GM12874 (cell line): ENCODE measurements around the gene TPCN2.

Source experiments
- CTCF ChIP-seq: IDR thresholded peaks from 2 replicates; pipeline ENCODE4 v1.5.1; 2011; ENCODE audit warnings: low read depth, mild to moderate bottlenecking, control low read depth, low read length, moderate library complexity; ENCODE audit not compliant: insufficient read depth

Gene TPCN2

GRCh38 chr11:69152733-69153421, 104.1 kb downstream of the TPCN2 start:
- no peak for TF ChIP-seq CTCF

GRCh38 chr11:69153661-69154060, 104.9 kb downstream of the TPCN2 start:
- no peak for TF ChIP-seq CTCF

GRCh38 chr11:69154211-69154913, 105.6 kb downstream of the TPCN2 start:
- no peak for TF ChIP-seq CTCF

- TF ChIP-seq CTCF, result no peak
Observed at GRCh38 chr11:69154938-69155301, 106.2 kb downstream of the TPCN2 start.

GRCh38 chr11:69155302-69156234, 106.8 kb downstream of the TPCN2 start, which contains the start of gene SMIM38:
SMIM38 (plus strand) TSS chr11:69155935; CDS start chr11:69157847, 1,912 bp downstream.
- no peak for TF ChIP-seq CTCF

- no peak for TF ChIP-seq CTCF
Observed at GRCh38 chr11:69156235-69156639, 107.5 kb downstream of the TPCN2 start.

GRCh38 chr11:69156673-69157155, 108.0 kb downstream of the TPCN2 start:
- TF ChIP-seq CTCF, result no peak
